Activated CD4-positive, CD25-positive, alpha-beta regulatory T cell treated with anti-CD3 and anti-CD28 coated beads, Interleukin-2, amount 50 U/mL, for 24 hours (primary cell): ENCODE measurements around the gene STAM2.
"Not testable (repeated sequence)": the region's sequence is repeated elsewhere in the genome, so short reads cannot be mapped to it uniquely, and the experiment has no call there.

Experiments
- ATAC-seq, 2 donors: fragments of 150-1000 bp; cut with Tn5 transposase; one replicate each; pipeline ENCODE4 v1.10.0; 2021; ENCODE audit warnings: mild to moderate bottlenecking in 1 of 2, moderate library complexity in 1 of 2

STAM2 gene

DNA sequence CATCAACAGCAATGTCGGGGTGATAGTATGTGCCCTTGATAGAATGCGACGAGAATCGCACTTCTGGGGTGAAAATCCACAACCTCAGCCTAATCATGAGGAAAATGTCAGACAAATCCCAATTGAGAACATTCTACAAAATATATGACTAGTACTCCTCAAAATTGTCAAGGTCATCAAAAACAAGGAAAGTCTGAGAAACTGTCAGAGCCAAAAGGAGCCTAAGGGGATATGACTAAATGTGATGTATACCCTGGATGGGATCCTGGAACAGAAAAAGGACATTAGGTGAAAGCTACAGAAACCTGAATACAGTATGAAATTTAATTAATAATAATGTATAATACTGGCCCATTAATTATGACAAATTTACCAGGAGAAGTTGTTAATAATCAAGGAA lies 69.1 kb downstream of the STAM2 start:
- ATAC-seq, result no peak

DNA sequence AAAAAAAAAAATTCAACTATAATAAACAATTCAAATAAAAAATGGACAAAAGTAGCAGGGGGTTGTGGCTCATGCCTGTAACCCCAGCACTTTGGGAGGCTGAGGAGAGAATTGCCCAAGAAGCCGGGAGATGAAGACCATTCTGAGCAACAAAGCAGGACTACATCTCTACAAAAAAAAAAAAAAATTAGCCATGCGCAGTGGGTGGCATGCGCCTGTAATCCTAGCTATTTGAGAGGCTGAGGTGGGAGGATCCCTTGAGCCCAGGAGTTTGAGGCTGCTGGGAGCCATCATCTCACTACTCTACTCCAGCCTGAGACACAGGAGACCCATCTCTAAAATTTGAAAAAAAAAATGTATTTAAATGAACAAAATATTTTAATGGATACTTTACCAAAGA lies 72.3 kb downstream of the STAM2 start:
- ATAC-seq, result no peak

DNA sequence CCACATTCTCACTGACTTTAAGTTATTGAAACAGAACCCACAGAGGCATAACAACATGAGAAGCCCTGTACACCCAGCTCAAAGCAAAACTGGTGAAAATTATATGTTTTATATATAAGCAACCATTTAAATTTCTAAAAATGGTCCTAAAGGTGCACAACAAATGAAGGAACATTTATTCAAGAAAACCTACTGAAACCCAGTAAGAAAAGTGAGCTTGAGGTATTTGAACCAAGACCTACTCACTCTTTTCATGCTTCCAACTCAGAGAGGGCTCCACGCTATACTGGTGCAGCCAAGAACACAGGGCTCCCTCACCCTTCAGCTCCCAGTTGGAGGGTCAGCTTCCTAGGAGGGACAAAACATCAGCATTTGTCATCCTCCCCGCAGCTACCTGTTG lies 74.6 kb downstream of the STAM2 start:
- no peak for ATAC-seq

DNA sequence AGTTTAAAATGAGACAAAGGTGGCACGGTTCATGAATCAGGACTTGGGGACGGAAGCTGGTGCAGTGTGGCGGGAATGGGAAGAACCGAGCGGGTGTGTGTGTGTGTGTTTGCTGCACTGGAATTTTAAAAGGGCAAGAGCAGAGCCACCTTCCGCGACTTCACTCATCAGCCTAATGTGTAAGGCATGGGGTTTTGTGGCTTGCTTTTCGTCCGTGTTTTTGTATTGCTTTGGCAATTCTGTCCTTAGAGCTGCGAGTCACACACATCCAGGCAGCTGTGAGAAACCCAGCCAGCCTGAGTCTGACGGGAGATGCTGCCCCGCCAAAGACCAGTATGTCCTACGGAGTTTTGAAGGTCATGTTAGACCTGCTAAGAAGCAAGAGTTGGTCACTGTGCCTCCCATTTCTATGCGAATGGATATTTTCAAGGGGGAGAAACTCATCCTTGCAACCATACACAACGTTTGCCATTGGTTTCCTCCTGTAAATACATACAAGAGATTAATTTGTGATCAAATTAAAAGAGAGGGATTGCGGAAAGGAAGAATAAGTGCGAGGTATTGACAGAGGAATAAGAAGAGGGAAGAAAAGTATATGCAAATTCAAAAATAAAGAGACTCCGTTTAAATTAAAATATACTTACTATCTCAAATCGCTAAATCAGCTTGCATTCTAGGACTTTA lies 76.1 kb downstream of the STAM2 start:
- no peak for ATAC-seq

DNA sequence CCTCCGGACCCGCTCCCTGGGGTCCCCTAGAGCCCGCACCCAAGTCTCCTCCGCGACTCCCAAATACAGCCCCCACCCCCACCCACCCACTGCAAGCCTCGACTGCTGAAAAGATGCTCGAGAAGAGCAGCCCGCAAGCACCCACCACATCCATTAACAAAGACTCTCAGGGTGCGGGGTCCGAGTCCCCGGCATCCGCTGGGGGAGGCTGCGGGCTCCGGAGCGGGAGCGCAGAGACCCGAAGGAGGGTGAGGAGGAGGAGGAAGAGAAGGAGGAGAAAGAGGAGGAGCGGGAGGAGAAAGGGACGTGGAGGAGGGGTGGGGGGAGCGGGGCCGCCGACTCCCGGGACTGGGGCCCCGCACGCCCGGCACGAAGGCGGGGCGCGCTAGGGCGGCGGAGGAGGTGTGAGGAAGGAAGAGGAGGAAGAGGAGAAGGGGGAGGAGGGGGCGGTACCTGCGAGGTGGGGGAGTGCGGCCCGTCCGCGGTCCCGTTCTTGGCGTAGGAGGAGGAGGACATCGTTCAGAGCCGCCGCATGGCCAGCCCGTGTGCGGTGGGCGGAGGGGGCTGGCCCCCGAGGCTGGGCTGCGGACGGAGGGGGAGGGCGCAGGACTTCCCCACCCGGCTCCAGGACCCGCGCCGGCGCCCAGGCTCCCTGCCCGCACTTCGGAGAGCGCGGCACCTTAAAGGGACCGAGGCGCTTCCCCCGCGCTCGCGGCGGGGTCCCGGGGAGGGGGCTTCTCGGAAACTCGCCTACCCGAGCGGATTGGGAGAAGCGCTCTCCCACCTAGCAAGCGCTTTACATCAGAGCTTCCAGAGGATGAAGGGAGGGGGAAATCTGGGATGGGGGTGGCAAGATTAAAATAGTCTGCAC lies 76.8 kb downstream of the STAM2 start, which contains the start of gene CACNB4:
TSS of gene CACNB4 (minus strand) at position 549 of the 871 bp plus-strand sequence.
- peak in 1 of 2 donors; percentile 28 for ATAC-seq

DNA sequence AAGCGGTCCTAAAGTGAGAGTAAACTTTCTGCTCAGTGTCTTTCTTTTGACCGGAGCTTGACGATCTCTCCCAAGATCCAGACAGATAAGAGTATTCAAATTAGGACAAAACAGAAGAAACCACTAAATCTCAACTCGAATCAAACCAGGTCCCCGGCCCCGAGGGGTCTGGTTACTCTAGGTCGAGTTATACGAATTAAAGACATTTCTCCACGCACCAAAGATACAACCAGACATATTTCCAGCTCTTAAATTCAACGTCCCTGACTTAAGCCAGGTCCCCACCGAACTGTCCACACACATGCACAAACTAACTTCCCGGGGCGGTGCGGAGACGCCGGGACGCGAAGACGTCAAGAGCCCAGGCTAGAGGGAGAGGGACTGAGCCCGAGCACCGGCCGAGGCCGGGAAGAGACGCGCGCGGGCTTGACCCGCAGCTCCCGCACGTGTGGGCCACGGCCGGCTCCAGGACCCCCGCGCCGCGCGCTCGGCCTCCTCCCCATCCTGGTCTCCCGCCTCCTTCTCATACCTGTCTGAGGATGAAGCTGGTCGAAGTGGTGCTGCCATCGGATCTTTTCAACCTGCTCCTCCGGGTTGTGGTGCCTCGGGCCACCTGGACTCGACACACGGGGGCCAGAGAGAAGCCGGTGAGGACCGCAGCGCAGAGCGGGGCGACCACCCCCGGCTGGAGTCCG lies 77.6 kb downstream of the STAM2 start:
- ATAC-seq, result peak in 1 of 2 donors; percentile 21

DNA sequence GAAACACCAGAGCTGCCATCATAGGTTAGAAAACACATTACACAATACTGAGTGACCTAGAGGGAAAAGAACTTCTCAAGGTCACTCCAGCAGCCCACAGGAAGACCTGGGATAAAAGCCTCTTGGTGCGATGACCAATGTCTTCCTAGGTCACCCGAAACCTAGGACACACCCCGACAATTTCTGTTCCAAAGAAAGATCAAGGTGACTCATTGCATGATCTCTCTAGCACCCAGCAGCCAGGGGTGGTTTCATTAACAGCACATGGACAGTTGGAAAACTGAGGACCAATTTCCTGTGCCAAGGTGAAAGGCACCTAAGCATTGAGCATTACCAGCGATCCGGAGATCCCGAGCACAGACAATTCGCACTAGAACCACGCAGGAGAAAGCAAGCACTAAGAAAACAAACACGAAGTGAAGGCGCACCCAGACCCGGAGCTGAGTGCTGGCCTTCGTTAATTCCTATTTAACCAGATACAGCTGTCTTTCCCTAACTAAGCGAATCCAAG lies 78.2 kb downstream of the STAM2 start:
- no peak for ATAC-seq

DNA sequence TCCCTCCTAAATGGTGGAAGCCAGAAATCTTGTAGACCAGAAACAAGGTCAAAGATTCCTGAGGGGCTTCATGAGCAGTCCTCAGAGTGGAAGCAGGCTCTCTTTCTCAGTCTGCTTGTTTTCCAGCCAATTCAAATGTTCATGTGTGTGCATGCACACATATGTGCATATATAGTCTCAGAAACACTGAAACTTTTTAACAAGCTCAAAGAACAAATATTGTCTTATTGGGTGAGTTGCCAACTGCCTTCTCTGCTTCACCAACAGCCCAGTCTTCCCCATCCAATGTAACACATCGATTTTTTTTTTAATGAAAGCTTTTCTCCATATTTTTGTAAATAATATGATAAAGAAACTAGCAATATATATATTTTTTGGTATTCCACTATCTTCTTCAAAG lies 80.4 kb downstream of the STAM2 start:
- ATAC-seq, result no peak

DNA sequence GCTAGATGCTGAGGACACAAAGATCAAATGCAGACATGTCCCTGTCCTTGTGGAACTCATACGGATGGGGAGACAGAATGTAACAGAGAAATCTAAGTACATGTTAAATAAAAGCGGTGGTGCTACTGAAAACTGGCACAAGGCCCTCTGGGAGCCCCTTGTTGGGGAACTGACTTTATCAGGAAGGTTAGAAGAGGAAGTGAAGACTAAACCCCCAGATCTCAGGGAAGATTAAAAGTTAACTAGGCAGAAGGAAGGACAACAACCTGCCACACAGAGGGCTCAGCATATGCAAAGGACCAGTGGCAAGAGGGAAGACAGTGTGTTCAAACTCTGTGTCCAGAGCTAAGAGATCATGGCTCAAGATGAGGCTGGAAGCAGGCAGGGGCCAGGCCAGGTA lies 81.5 kb downstream of the STAM2 start:
- ATAC-seq, result no peak

DNA sequence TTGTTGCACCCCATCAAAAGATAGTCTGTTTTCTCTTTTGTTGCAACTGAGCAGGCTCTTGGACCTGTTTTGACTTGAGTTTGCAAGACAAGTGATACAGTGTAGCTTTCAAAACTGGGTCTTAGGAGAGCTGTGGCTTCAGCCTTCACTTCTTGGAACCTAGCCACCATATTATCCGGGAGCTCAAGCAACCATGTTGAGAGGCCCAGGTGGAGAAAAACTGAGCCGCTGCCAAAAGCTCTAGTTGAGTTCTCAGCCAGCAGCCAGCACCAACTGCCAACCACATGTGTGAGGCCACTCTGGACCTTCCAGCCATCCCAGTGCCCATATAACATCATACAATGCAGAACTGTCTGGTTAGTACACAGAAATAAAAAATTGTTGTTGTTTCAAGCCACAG lies 82.1 kb downstream of the STAM2 start:
- ATAC-seq, result no peak

DNA sequence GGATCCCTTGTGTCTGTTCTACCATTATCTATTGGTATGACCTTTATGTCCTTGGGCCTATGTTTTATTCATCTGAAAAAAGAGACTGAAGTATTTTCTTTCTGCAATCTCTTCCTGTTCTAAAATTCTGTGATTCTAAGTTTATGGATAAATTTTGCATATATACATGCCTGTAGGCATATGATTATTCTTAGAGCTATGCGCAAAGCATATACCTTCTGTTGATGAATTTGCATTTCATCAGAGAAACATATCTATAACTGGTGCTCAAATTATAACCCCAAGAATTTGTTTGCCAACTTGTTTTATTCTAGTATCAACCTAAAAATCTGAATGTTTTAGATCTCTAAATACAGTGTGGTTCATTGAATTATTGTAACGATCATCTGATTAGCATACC lies 83.5 kb downstream of the STAM2 start:
- ATAC-seq, result no peak

DNA sequence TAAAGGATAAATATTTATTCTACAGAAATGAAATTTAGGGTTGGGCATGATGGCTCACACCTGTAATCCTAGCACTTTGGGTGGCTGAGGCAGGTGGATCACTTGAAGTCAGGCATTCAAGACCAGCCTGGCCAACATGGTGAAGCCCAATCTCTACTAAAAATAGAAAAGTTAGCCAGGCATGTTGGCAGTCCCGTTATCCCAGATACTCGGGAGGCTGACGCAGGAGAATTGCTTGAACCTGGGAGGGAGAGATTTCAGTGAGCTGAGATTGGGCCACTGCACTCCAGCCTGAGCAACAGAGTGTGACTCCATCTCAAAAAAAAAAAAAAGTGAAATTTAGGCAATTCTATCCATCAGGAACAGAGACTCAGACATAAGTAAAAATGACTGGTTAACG lies 84.8 kb downstream of the STAM2 start:
- ATAC-seq, result not testable (repeated sequence)

DNA sequence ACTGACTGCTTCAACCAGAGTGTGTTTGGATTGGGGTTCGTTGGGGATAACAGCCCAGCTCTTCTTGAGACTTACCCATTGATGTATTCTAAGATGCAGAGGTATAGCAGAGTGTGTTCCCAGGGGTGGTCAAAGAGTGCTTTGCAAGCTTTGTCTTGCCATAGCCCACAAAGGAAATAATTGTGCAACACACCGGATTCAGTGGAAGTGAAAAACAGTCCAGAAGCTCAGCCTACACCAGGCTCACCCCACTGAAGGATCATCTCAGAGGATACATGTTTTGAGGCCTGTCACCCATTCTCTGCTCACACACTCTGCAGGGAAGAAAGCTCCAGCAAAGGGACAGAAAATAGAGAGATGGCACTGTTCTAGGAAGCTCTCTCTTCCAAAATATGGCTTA lies 86.3 kb downstream of the STAM2 start:
- no peak for ATAC-seq

DNA sequence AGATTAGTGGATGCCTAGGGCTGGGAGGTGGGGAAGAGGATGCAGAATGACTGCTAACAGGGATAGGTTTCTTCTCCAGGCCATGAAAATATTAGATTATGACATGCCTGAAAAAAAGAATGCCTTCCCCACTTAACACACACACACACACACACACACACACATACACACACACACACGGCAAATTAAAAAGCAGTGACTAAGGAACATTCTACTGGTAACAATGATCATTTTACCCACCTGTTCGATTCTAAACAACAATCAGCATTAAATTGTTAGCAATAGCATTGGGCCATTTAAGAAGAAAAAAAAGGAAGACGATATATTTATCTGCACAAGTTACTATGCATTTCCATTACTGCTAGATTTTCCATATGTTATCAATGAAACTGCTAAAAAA lies 87.6 kb downstream of the STAM2 start:
- ATAC-seq, result no peak

DNA sequence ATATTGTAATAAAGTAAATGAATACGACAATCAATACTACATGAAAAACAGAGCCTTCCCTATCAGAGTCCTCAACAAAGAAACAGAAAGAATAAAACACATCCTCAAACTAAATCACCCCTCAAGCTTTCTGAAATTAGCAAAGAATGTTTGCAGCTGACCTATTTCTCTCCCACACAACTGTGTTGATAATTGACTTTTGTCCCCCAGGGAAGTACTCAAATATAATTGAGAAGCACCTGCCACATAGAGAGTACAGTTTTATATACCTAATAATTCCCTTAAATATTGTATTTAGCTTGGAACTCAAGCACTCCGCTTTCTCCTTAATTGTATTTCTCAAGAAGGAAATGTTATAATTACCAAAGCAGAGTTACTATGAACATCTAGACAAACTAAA lies 89.3 kb downstream of the STAM2 start:
- no peak for ATAC-seq

DNA sequence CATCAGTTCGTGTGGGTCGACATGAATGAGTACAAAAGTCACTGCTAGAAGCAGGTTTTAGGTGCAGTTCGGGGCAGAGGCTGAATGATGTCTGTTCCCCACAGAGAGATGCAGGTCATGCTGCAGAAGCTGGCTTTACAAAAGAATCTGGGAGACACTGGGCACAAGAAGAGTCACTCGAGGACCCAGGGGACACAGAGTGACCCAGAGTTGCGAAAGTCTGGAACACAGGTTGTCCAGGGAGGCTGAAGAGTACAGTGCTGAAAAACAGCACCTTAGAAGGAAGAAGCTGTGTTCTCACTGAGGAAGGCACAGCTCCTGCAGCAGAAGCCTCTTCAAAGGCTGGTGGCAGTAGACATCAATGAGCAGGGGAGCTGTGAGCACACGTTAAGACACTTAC lies 91.5 kb downstream of the STAM2 start:
- no peak for ATAC-seq

DNA sequence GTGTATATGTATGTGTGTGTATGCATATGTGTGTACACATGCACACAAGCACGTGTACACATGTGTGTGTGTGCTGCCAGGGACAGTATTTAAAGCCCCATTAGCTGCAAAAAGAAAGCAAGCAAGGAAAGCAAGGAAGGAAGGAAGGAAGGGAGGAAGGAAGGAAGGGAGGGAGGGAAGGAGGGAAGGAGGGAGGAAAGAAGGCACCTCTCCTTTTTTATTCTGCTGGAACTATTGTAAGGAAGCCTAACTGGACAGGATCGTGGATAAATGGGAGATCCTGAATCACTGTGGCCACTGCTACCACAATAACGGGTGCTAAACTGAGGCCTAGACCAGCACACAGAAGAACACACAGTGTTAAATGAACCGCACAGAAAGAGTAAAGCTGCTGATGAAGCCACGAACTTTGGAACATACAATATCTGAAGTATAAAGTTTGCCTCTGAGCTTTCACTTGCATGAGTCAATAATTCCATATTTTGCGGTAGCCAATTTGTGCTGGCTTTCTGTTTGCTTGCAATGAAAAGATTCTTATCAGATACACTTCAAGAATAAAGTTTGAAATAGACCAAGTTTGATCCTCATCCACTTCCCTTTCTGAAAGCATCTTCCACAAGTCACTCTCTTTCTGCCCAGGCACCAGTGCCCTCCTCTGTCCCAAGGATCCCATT lies 92.2 kb downstream of the STAM2 start:
- ATAC-seq, result no peak

DNA sequence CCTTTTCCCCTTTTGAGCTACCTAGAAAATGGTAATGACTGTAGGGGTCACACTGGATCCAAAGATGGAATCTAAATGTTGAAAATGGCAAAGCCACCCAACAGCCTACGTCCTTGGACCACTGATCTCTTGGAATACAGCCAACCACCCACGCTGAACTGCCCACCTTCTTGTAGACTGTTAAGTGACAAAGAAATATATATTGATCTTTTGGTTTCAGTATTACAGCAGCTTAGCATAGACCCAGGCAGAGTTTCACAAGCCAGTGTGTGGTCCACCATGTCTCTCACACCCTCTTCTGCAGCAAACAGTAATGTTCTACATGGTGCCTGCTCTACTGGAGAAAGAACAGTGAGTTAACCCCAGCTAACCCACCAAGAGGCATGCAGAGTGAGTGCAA lies 96.9 kb downstream of the STAM2 start:
- no peak for ATAC-seq

DNA sequence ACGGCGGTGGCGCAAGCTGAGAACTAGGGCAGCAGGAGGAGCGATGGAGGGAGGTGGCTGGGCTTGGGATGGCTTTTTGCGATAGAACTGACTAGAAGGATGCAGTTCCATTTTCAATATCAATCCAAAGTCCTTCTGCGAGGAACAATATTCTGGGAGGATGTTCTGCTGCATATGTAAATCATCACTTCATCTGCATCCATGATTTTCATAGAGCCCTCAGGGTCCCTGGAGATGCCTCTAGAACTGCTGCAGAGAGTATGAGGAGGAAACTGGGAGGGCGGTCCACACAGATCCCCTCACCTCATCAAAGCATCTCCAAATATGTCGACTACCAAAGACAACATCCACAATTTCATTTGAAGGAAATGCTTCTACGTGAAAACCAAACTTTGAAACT lies 97.5 kb downstream of the STAM2 start:
- ATAC-seq, result no peak

DNA sequence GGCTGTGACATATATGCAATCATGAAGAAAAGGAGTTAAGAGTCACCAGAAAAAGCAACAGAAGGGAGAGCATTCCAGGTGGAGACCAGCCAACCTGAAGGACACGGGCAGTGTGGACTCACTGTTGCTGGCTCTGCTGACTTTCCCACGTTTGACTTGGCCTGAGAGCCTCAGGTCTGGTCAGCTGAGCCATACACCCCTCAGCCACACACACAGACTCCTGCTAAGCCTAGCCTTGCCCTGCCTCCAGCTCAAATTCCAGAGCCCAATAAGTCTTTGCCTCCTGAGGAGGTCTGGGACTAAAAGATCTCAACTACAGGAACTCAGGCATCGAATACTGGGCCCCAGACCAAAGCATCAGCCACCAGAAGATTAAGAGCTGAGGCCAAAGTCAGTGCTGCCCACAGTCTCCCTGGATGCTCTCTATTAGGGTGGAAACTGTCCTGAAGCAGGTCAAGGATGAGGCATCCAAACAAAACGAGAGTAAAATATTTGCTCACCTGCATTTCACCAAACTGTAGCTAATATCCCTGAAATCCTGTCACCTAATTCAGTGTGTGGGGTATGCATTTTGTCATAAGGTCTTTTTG lies 100.0 kb downstream of the STAM2 start:
- no peak for ATAC-seq

DNA sequence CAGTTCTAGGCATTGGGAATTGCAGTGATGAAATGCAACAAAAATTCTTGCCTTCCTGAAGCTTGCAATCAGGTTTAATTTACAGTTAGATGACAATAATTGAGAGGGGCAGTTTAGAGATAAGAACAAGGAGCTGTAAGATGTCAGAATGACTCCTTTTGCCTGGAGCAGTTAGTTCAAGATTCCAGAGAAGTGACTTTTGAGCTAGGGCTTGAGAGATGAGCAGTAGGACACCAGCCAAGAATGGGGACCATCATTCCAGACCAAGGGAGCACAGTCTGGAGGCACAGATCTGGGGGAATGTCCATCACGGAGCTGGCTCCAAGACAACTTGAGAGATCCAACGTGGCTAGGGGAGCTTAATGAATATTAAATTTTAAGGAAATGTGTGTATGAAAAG lies 103.6 kb downstream of the STAM2 start:
- no peak for ATAC-seq

DNA sequence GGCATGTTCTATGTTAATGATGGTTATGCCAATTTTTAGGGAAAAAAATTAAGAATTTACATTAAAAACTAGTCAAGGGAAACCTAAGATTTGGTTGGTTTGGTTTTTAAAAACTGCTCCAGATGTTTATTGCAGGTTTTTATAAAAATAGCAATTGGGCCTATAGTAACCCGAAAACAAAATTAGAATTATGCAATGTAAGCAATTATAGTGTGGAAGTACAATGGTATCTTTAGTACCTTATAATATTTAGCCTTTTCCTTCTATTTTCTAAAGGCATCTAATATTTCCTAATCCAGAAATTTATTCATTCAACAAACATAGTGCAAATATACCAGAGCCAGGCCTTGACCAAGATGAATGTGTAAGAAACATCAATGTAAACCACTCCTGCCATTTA lies 104.0 kb downstream of the STAM2 start:
- no peak for ATAC-seq

DNA sequence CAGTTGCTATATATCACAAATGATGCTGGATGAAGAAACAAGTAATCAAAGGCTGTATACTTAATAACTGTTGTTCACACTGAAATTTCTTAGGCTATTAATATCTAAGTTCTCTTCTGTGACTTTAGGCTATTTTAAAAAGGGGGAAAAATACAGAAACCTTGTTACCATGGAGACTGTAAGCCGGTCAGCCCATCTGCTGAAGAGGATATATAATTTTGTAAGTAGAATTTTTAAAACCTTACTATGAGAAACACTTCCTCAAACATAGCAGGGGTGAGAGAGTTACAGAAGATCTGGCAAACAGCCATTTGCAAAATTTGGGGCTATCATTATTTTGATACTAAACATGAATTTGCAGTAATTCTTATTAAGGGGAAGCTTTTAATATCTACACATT lies 104.5 kb downstream of the STAM2 start:
- ATAC-seq, result no peak
